ENCODE results near the gene NFIA.
"Not testable (repeated sequence)": the region's sequence is repeated elsewhere in the genome, so short reads cannot be mapped to it uniquely, and the experiment has no call there.

Gene NFIA

GRCh38 chr1:61124696-61125095 is 42.3 kb downstream of the NFIA start:
- DNase-seq (ENCODE audit: low spot score) = no peak
- TF ChIP-seq CTCF (IDR thresholded peaks at IDR 0.05; ENCODE audit: extremely low read depth, missing control alignments) = no peak

- no peak for DNase-seq (ENCODE audit: low spot score)
- TF ChIP-seq CTCF (IDR thresholded peaks at IDR 0.05; ENCODE audit: extremely low read depth, missing control alignments) = no peak
Observed at GRCh38 chr1:61125263-61125662, 42.9 kb downstream of the NFIA start.

- TF ChIP-seq CTCF (IDR thresholded peaks at IDR 0.05; ENCODE audit: extremely low read depth, missing control alignments) = no peak
- no peak for DNase-seq (ENCODE audit: low spot score)
Observed at GRCh38 chr1:61125895-61126294, 43.5 kb downstream of the NFIA start.

- DNase-seq (ENCODE audit: low spot score) = not testable (repeated sequence)
Observed at GRCh38 chr1:61126843-61127242, 44.5 kb downstream of the NFIA start.

GRCh38 chr1:61130338-61131000 is 48.1 kb downstream of the NFIA start:
- no peak for DNase-seq (ENCODE audit: low spot score)

GRCh38 chr1:61131248-61131647 is 48.9 kb downstream of the NFIA start:
- no peak for DNase-seq (ENCODE audit: low spot score)
- no peak for TF ChIP-seq CTCF (IDR thresholded peaks at IDR 0.05; ENCODE audit: extremely low read depth, missing control alignments)

More at GRCh38 chr1:61130338-61131000, 48.1 kb downstream of the NFIA start:
- TF ChIP-seq CTCF (IDR thresholded peaks at IDR 0.05; ENCODE audit: extremely low read depth, missing control alignments) = no peak

GRCh38 chr1:61131716-61132115 is 49.4 kb downstream of the NFIA start:
- no peak for TF ChIP-seq CTCF (IDR thresholded peaks at IDR 0.05; ENCODE audit: extremely low read depth, missing control alignments)
- no peak for DNase-seq (ENCODE audit: low spot score)

GRCh38 chr1:61132176-61132638 is 49.8 kb downstream of the NFIA start:
- DNase-seq (ENCODE audit: low spot score) = no peak

More at GRCh38 chr1:61132176-61132638, 49.8 kb downstream of the NFIA start:
- no peak for TF ChIP-seq CTCF (IDR thresholded peaks at IDR 0.05; ENCODE audit: extremely low read depth, missing control alignments)
